ENCODE data around the gene DDX54. TPM values are rescaled to one million over a fixed set of nuclear protein-coding genes. Genes with fewer than 3 reads are reported as not detected.
A peak's percentile ranks its signal among the peaks of the same experiment; 100 is the strongest.

Gene DDX54
- total RNA-seq, 1 donor from 2014 or later: 112 TPM

GRCh38 chr12:113202300-113203075 is 17.2 kb upstream of the DDX54 start:
- TF ChIP-seq CTCF (conservative IDR thresholded peaks at IDR 0.05; ENCODE audit: low read depth, low read length): no peak
- no peak overlapping the region for H3K4me3 ChIP-seq (ENCODE audit: low read depth, low read length)
- no peak for DNase-seq (ENCODE audit: low read depth)

GRCh38 chr12:113201187-113202177 is 16.2 kb upstream of the DDX54 start:
- TF ChIP-seq CTCF (conservative IDR thresholded peaks at IDR 0.05; ENCODE audit: low read depth, low read length): no peak
- H3K4me3 ChIP-seq (ENCODE audit: low read depth, low read length): no peak overlapping the region
- no peak for DNase-seq (ENCODE audit: low read depth)

- no peak for DNase-seq (ENCODE audit: low read depth)
- no peak overlapping the region for H3K4me3 ChIP-seq (ENCODE audit: low read depth, low read length)
- TF ChIP-seq CTCF (conservative IDR thresholded peaks at IDR 0.05; ENCODE audit: low read depth, low read length): no peak
Measured at GRCh38 chr12:113200021-113200797, 14.9 kb upstream of the DDX54 start.

GRCh38 chr12:113198296-113198695 is 13.0 kb upstream of the DDX54 start:
- DNase-seq (ENCODE audit: low read depth): no peak
- H3K4me3 ChIP-seq (ENCODE audit: low read depth, low read length): no peak overlapping the region
- no peak for TF ChIP-seq CTCF (conservative IDR thresholded peaks at IDR 0.05; ENCODE audit: low read depth, low read length)

GRCh38 chr12:113197518-113198077 is 12.3 kb upstream of the DDX54 start:
- no peak overlapping the region for H3K4me3 ChIP-seq (ENCODE audit: low read depth, low read length)
- no peak for DNase-seq (ENCODE audit: low read depth)
- TF ChIP-seq CTCF (conservative IDR thresholded peaks at IDR 0.05; ENCODE audit: low read depth, low read length): no peak

GRCh38 chr12:113196990-113197389 is 11.7 kb upstream of the DDX54 start:
- no peak for DNase-seq (ENCODE audit: low read depth)
- peak; percentile 76 for TF ChIP-seq CTCF (conservative IDR thresholded peaks at IDR 0.05; ENCODE audit: low read depth, low read length)
- H3K4me3 ChIP-seq (ENCODE audit: low read depth, low read length): no peak overlapping the region
